Mesendoderm (in vitro differentiated cells): Measurements from ENCODE around the gene WWTR1.
A peak's percentile ranks its signal among the peaks of the same experiment; 100 is the strongest.

Experiments
- DNase-seq: peaks from one replicate; pipeline ENCODE4 v3.0.0; 2013
- H2AK5ac ChIP-seq: 2 replicates; pipeline ENCODE4 v1.6.1; 2013; ENCODE audit warnings: low read length, inconsistent platforms
- H2BK120ac ChIP-seq: 2 replicates; pipeline ENCODE4 v1.6.1; 2013; ENCODE audit warnings: low read depth, mild to moderate bottlenecking, low read length, moderate library complexity, mixed read lengths
- H2BK15ac ChIP-seq: replicated peaks from 2 replicates; pipeline ENCODE4 v1.6.1; 2013; ENCODE audit warnings: low read depth, mild to moderate bottlenecking, moderate library complexity
- H2BK5ac ChIP-seq: 2 replicates; pipeline ENCODE4 v1.6.1; 2013; ENCODE audit warnings: low read length, inconsistent platforms
- H3K18ac ChIP-seq: 2 replicates; pipeline ENCODE4 v1.6.1; 2013; ENCODE audit warnings: mild to moderate bottlenecking, low read length, mixed read lengths
- H3K23ac ChIP-seq: one replicate; pipeline ENCODE4 v1.6.1; 2013; ENCODE audit warnings: low read length
- H3K27ac ChIP-seq: 2 replicates; pipeline ENCODE4 v1.5.1; 2013; ENCODE audit warnings: low read depth, mild to moderate bottlenecking, inconsistent platforms, low read length, moderate library complexity
- H3K27me3 ChIP-seq: 2 replicates; pipeline ENCODE4 v1.6.1; 2013; ENCODE audit warnings: low read length, control low read depth, mild to moderate bottlenecking, inconsistent platforms; ENCODE audit not compliant: insufficient read depth, poor library complexity
- H3K36me3 ChIP-seq: 2 replicates; pipeline ENCODE4 v1.6.1; 2013; ENCODE audit warnings: low read length, inconsistent platforms; ENCODE audit not compliant: control insufficient read depth, insufficient read depth
- H3K4ac ChIP-seq: one replicate; pipeline ENCODE4 v1.6.1; 2013; ENCODE audit warnings: low read depth, mild to moderate bottlenecking, low read length, moderate library complexity
- H3K4me1 ChIP-seq: 2 replicates; pipeline ENCODE4 v1.6.1; 2013; ENCODE audit warnings: low read depth, low read length, inconsistent platforms; ENCODE audit not compliant: control insufficient read depth
- H3K4me2 ChIP-seq: 2 replicates; pipeline ENCODE4 v1.6.1; 2013; ENCODE audit warnings: low read length
- H3K4me3 ChIP-seq: 2 replicates; pipeline ENCODE4 v1.5.1; 2013; ENCODE audit warnings: mild to moderate bottlenecking, low read length
- H3K56ac ChIP-seq: one replicate; pipeline ENCODE4 v1.6.1; 2013; ENCODE audit warnings: low read length
- H3K79me1 ChIP-seq: 2 replicates; pipeline ENCODE4 v1.6.1; 2013; ENCODE audit warnings: low read length, inconsistent platforms
- H3K79me2 ChIP-seq: 2 replicates; pipeline ENCODE4 v1.6.1; 2013; ENCODE audit warnings: mild to moderate bottlenecking, low read length; ENCODE audit not compliant: control insufficient read depth, insufficient read depth
- H3K9ac ChIP-seq: 2 replicates; pipeline ENCODE4 v1.6.1; 2013; ENCODE audit warnings: low read length, inconsistent platforms
- H4K5ac ChIP-seq: one replicate; pipeline ENCODE4 v1.6.1; 2013; ENCODE audit warnings: low read length
- H4K8ac ChIP-seq: one replicate; pipeline ENCODE4 v1.6.1; 2013; ENCODE audit warnings: low read depth, mild to moderate bottlenecking, control low read depth, low read length, moderate library complexity
- WGBS: extraction: QIAGEN DNeasy Blood & Tissue Kit; methylation state at CpG from one replicate; pipeline ENCODE4 v1.1.7; 2013; ENCODE audit warnings: low lambda C conversion rate, missing lambda C conversion rate; ENCODE audit not compliant: insufficient coverage; ENCODE audit errors: extremely low coverage; 5-methylcytosine and 5-hydroxymethylcytosine counted together

The WWTR1 gene

DNA sequence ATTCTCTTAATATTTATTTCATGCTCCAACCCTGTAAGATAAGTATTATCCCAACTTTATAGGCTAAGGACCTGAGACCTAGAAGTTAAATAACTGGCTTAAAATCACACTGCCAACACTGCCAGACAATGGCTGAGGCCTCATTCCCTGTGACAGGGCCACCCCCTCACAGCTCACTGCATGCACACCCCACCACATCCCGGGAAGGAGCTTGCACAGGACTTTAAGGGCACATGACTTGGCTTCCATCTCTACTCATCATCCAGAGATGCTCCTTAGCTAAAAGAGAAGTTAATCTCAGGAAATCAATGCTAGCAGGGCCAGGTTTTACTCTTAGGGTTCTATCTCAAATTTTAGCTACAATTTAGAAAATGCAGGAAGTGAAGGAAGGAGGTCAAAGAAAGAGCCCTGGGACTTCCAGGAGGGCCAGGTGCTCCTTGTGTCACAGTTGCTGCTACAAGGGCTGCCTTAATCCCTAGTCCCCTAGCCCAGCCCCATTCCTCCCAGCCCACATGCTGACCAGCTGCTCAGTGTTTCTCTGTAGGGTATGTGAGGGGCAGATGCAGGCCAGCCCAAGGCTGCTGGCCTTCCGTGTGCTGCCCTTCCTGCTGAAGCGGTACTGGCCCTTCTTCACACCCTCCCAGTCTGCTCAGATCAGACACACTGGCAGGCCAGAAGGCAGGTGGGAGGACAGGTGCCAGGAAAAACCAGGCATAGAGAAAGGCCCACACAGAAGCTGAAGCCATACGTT lies 53.5 kb downstream of the WWTR1 start:
- H4K8ac ChIP-seq: no peak overlapping the region
- H2BK120ac ChIP-seq: no peak overlapping the region
- H2BK5ac ChIP-seq: no peak overlapping the region
- WGBS: no CpG with 5 or more reads among the region's 4 CpGs
- H3K23ac ChIP-seq: no peak overlapping the region
- H3K79me2 ChIP-seq: no peaks in the 10 kb centered on the region
- H3K27ac ChIP-seq: no peak overlapping the region
- no peak overlapping the region for H3K9ac ChIP-seq
- H3K27me3 ChIP-seq: no peaks in the 10 kb centered on the region
- no peak overlapping the region for H2AK5ac ChIP-seq
- H3K4me3 ChIP-seq: no peak overlapping the region
- peaks cover 3% of the 10 kb centered on the region for H3K4me1 ChIP-seq
- DNase-seq: peak; percentile 62
- no peak overlapping the region for H2BK15ac ChIP-seq
- peaks cover 9% of the 10 kb centered on the region for H3K79me1 ChIP-seq
- H3K56ac ChIP-seq: no peak overlapping the region
- no peaks in the 10 kb centered on the region for H3K36me3 ChIP-seq
- no peak overlapping the region for H3K4ac ChIP-seq
- no peak overlapping the region for H4K5ac ChIP-seq
- H3K4me2 ChIP-seq: no peak overlapping the region
- no peak overlapping the region for H3K18ac ChIP-seq

DNA sequence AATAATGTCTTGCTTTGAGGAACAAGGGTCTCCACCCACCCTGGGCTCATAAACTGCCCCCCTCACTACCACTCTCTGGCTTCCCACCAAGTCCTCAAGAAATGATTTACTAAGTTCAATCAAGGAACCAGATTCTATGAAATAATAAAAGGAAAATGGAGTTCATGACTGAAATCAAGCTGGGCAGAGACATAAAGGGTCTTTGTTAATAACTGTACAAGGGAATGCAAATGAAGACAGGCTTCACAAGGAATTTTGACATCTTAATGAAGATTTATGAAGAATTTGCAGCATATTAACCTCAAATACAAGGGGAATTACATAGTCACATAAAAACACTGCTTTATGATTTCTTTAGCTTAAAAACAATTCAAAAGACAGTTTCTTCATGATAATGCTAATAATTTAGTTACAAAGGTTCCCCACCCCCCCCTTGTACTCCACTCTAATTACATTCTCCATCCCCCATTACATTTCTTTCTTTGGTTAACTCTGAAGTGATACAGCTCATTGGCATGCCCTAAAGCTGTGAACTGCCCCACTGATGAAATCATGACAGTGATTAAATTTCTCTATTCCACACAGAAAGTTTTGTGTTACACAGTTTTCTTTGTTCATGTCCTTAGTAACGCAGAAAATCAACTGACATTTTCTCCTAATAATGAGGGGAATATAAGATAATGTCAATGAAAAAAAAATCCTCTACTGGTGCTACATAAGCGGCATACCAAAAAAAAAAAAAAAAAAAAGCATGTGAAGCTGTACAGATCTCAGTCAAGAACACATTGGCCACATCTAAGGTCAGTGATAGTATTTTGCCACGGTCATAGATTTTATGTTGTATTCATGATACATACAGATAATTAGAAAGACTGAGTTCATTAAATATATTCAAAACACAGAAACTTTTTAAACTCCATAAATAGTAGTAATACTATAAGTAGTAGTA lies 54.4 kb downstream of the WWTR1 start:
- peaks cover 7% of the 10 kb centered on the region for H3K79me1 ChIP-seq
- H2BK15ac ChIP-seq: no peak overlapping the region
- no peak overlapping the region for H3K9ac ChIP-seq
- H3K27ac ChIP-seq: no peak overlapping the region
- DNase-seq: peak; percentile 51
- no peak overlapping the region for H3K18ac ChIP-seq
- H3K4me1 ChIP-seq: peaks cover 3% of the 10 kb centered on the region
- H2BK5ac ChIP-seq: no peak overlapping the region
- H4K8ac ChIP-seq: no peak overlapping the region
- H2AK5ac ChIP-seq: no peak overlapping the region
- no peaks in the 10 kb centered on the region for H3K79me2 ChIP-seq
- H3K23ac ChIP-seq: no peak overlapping the region
- no peak overlapping the region for H3K4me2 ChIP-seq
- WGBS: no CpG with 5 or more reads among the region's 3 CpGs
- H3K36me3 ChIP-seq: no peaks in the 10 kb centered on the region
- no peak overlapping the region for H2BK120ac ChIP-seq
- H3K4me3 ChIP-seq: no peak overlapping the region
- no peak overlapping the region for H4K5ac ChIP-seq
- no peak overlapping the region for H3K4ac ChIP-seq
- H3K27me3 ChIP-seq: no peaks in the 10 kb centered on the region
- H3K56ac ChIP-seq: no peak overlapping the region

DNA sequence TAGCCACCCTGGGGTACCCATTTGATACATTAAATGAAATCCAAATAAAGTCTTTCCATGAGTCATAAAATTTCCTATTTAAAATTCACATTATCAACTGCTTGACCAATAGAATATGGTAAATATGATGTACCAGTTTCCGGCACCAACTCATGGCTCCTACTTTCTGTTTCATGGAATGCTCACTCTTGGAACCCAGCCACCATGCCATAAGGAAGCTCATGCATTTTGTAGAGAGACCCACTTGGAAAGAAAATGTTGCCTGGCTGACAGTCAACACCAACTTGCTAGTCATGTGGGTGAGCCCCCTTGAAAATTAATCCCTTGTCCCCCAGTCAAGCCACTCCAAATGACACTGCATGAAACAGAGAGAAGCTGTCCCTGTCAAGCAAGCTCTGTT lies 57.2 kb downstream of the WWTR1 start:
- Histone ChIP-seq H2AK5ac (no peak overlapping the region), H3K18ac (no peak overlapping the region), H2BK5ac (no peak overlapping the region), H3K4me2 (no peak overlapping the region), H3K79me2 (no peaks in the 10 kb centered on the region), H3K9ac (no peak overlapping the region), H3K79me1 (peaks cover 7% of the 10 kb centered on the region), H4K5ac (no peak overlapping the region), H3K36me3 (no peaks in the 10 kb centered on the region), H3K4me1 (peaks cover 3% of the 10 kb centered on the region), H3K4me3 (no peak overlapping the region), H2BK15ac (no peak overlapping the region), H2BK120ac (no peak overlapping the region), H3K4ac (no peak overlapping the region), H3K27me3 (no peaks in the 10 kb centered on the region), H3K23ac (no peak overlapping the region), H3K27ac (no peak overlapping the region), H3K56ac (no peak overlapping the region), H4K8ac (no peak overlapping the region)
- no CpG with 5 or more reads among the region's 1 CpG for WGBS
- no peak for DNase-seq

- no CpG with 5 or more reads among the region's 2 CpGs for WGBS
- H3K4me1 ChIP-seq: peaks cover 2% of the 10 kb centered on the region
- DNase-seq: no peak
- H3K36me3 ChIP-seq: no peaks in the 10 kb centered on the region
- H3K23ac ChIP-seq: no peak overlapping the region
- no peak overlapping the region for H2AK5ac ChIP-seq
- no peak overlapping the region for H3K27ac ChIP-seq
- no peaks in the 10 kb centered on the region for H3K79me1 ChIP-seq
- H3K56ac ChIP-seq: no peak overlapping the region
- H2BK15ac ChIP-seq: no peak overlapping the region
- H3K9ac ChIP-seq: no peak overlapping the region
- H2BK120ac ChIP-seq: no peak overlapping the region
- no peaks in the 10 kb centered on the region for H3K27me3 ChIP-seq
- peak overlapping the region; percentile 16 for H3K4ac ChIP-seq
- no peak overlapping the region for H3K4me3 ChIP-seq
- no peaks in the 10 kb centered on the region for H3K79me2 ChIP-seq
- H2BK5ac ChIP-seq: no peak overlapping the region
- H3K18ac ChIP-seq: no peak overlapping the region
- H3K4me2 ChIP-seq: no peak overlapping the region
- no peak overlapping the region for H4K5ac ChIP-seq
- H4K8ac ChIP-seq: no peak overlapping the region
Observed at GRCh38 chr3:149599236-149599635, 58.6 kb downstream of the WWTR1 start.

DNA sequence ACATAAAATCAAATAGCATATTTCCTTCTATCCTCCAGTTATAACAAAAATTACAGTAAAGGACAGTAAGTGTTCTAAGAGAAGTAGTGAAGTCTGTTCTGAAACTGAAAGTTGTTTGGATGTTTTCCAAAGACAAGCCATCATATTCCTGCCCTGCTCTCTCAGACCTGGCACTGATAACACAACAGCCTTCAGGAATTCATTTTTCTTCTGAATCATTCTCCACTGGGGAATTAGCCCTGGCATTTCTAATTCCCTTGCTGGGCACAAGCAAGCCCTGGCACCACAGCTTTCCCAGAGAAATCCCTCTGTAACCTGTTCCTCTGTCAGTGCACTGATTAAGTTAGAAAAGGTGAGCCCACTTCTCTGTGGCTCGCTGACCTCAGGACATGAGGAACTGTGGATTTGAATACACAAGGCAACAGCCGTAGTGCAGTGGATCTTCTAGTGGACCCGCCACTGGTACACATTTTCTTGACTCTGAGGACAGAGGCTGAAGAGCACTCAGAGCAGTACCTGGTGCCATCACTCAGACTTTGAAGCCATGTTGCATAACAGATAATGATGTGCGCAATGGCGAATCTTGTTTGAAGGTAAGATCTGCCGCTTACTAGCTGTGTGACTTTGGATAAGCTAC lies 61.6 kb downstream of the WWTR1 start:
- no peak for DNase-seq
- no peak overlapping the region for H2BK120ac ChIP-seq

More for the DNA sequence above, 61.6 kb downstream of the WWTR1 start:
- H3K4me1 ChIP-seq: peaks cover 2% of the 10 kb centered on the region
- H3K4ac ChIP-seq: no peak overlapping the region
- no peaks in the 10 kb centered on the region for H3K27me3 ChIP-seq
- H2AK5ac ChIP-seq: no peak overlapping the region
- no peak overlapping the region for H3K18ac ChIP-seq
- H3K23ac ChIP-seq: no peak overlapping the region
- H3K4me3 ChIP-seq: no peak overlapping the region
- no peak overlapping the region for H3K56ac ChIP-seq
- no peak overlapping the region for H4K8ac ChIP-seq
- no peak overlapping the region for H3K27ac ChIP-seq
- peaks cover 5% of the 10 kb centered on the region for H3K79me1 ChIP-seq
- H2BK15ac ChIP-seq: no peak overlapping the region
- no peak overlapping the region for H2BK5ac ChIP-seq
- WGBS: no CpG with 5 or more reads among the region's 6 CpGs
- H3K4me2 ChIP-seq: no peak overlapping the region
- H3K36me3 ChIP-seq: no peaks in the 10 kb centered on the region
- peaks cover 3% of the 10 kb centered on the region for H3K79me2 ChIP-seq
- no peak overlapping the region for H3K9ac ChIP-seq
- no peak overlapping the region for H4K5ac ChIP-seq
